Endothelial cell of umbilical vein (primary cell): Measurements from ENCODE around the gene SPARC. TPM values are rescaled to one million over a fixed set of nuclear protein-coding genes. Genes with fewer than 3 reads are reported as not detected.
"Not testable (repeated sequence)": the region's sequence is repeated elsewhere in the genome, so short reads cannot be mapped to it uniquely, and the experiment has no call there.

Experiments
- BruUV-seq: library from RNA; stranded (reverse); fragments of 400-500 nt; replicated peaks from 2 replicates; lab custom pipeline; 2021; lab: Mats Ljungman, UMichigan
- CTCF ChIA-PET: fragments of 300-600, 350-600 bp; sonication (Branson Sonifier 250); formaldehyde crosslinking; loops from one replicate; lab custom pipeline; 2021; ENCODE audit warnings: antibody characterized with exemption, inconsistent platforms; lab: Charles Lee
- POLR2A ChIA-PET: fragments of 300-600, 350-600 bp; sonication (Branson Sonifier 250); formaldehyde crosslinking; loops from one replicate; lab custom pipeline; 2021; ENCODE audit warnings: antibody characterized with exemption, inconsistent platforms; lab: Charles Lee
- DNase-seq: peaks from one replicate; pipeline ENCODE4 v3.0.0-alpha.2; 2011; ENCODE audit warnings: low read depth, low spot score
- FAIRE-seq: peaks from 2 replicates; lab custom pipeline; 2011; peaks lifted over from hg19 to GRCh38; lab: Jason Lieb, UNC
- H2AFZ ChIP-seq: 2 replicates; pipeline ENCODE4 v1.6.0; 2012; ENCODE audit warnings: low read depth, low read length, control low read depth, inconsistent platforms
- H3K27ac ChIP-seq: 2 replicates; pipeline ENCODE4 v1.5.1; 2011; ENCODE audit warnings: low read depth, mild to moderate bottlenecking, control low read depth, low read length, moderate library complexity; ENCODE audit not compliant: insufficient read depth
- H3K27me3 ChIP-seq, 2 experiments: 2 replicates each; pipeline versions ENCODE4 v1.6.0 to v1.6.1; 2011; ENCODE audit warnings: low read length in 2 of 2, mixed read lengths in 1 of 2; ENCODE audit not compliant: control insufficient read depth in 2 of 2, insufficient read depth in 2 of 2
- H3K36me3 ChIP-seq, 2 experiments: 2 replicates in 1 of 2; 3 replicates in 1 of 2; pipeline ENCODE4 v1.5.1; 2011; ENCODE audit warnings: low read length in 2 of 2, mild to moderate bottlenecking in 1 of 2, moderate library complexity in 1 of 2; ENCODE audit not compliant: control insufficient read depth in 2 of 2, insufficient read depth in 2 of 2; ENCODE audit errors: extremely low read depth in 1 of 2
- H3K4me1 ChIP-seq: 3 replicates; pipeline ENCODE4 v1.5.1; 2011; ENCODE audit warnings: mild to moderate bottlenecking, low read length; ENCODE audit not compliant: control insufficient read depth, insufficient read depth; ENCODE audit errors: extremely low read depth
- H3K4me2 ChIP-seq: 2 replicates; pipeline ENCODE4 v1.6.1; 2011; ENCODE audit warnings: low read length, control low read depth, mixed read lengths; ENCODE audit not compliant: insufficient read depth
- H3K4me3 ChIP-seq, 3 experiments: fragments of 200-600 bp in 1 of 3; sonication (generic), shearing (Covaris generic) in 1 of 3; replicated peaks in 1 of 3; 2 replicates each; pipeline ENCODE4 v1.5.1; 2011 to 2016; ENCODE audit warnings: control low read depth in 3 of 3, low read length in 3 of 3, mild to moderate bottlenecking in 2 of 3, inconsistent platforms in 1 of 3, low read depth in 1 of 3, moderate library complexity in 1 of 3; ENCODE audit not compliant: insufficient read depth in 1 of 3
- H3K79me2 ChIP-seq: 2 replicates; pipeline ENCODE4 v1.6.0; 2012; ENCODE audit warnings: low read length, inconsistent platforms; ENCODE audit not compliant: control insufficient read depth, insufficient read depth
- H3K9ac ChIP-seq: replicated peaks from 2 replicates; pipeline ENCODE3; 2011; ENCODE audit warnings: low read length, control low read depth; ENCODE audit not compliant: insufficient read depth; ENCODE audit errors: extremely low read depth
- H3K9me1 ChIP-seq: replicated peaks from 3 replicates; pipeline ENCODE4 v1.6.0; 2011; ENCODE audit warnings: mild to moderate bottlenecking, low read length; ENCODE audit not compliant: control insufficient read depth, insufficient read depth; ENCODE audit errors: extremely low read depth
- H3K9me3 ChIP-seq: replicated peaks from 2 replicates; pipeline ENCODE4 v1.5.1; 2012; ENCODE audit warnings: low read length, inconsistent platforms; ENCODE audit not compliant: control insufficient read depth, insufficient read depth
- H4K20me1 ChIP-seq: replicated peaks from 2 replicates; pipeline ENCODE3; 2011; ENCODE audit warnings: mild to moderate bottlenecking, low read length; ENCODE audit not compliant: control insufficient read depth, insufficient read depth; ENCODE audit errors: extremely low read depth
- EZH2 ChIP-seq: IDR thresholded peaks from 2 replicates; pipeline ENCODE4 v1.6.1; 2012; ENCODE audit warnings: borderline replicate concordance, low read depth, mild to moderate bottlenecking, moderate library complexity, low read length, inconsistent platforms; ENCODE audit not compliant: severe bottlenecking
- FOS ChIP-seq: IDR thresholded peaks from 2 replicates; pipeline ENCODE4 v1.6.1; 2011; ENCODE audit warnings: mild to moderate bottlenecking, low read length, moderate library complexity, borderline replicate concordance; ENCODE audit not compliant: insufficient read depth
- GATA2 ChIP-seq: IDR thresholded peaks from 2 replicates; pipeline ENCODE4 v1.7.0; 2011; ENCODE audit warnings: low read depth, mild to moderate bottlenecking, moderate library complexity, mixed read lengths, low read length; ENCODE audit not compliant: insufficient read length, insufficient read depth
- JUN ChIP-seq: IDR thresholded peaks from 2 replicates; pipeline ENCODE4 v1.6.1; 2011; ENCODE audit warnings: borderline replicate concordance, low read depth; ENCODE audit not compliant: insufficient read length, insufficient read depth
- MYC ChIP-seq: IDR thresholded peaks from one replicate; pipeline ENCODE4 v1.6.1; 2011; ENCODE audit warnings: mild to moderate bottlenecking, low read depth, low read length
- POLR2A ChIP-seq: IDR thresholded peaks from 2 replicates; pipeline ENCODE4 v1.6.1; 2012; ENCODE audit warnings: low read depth, mild to moderate bottlenecking, control low read depth, low read length
- POLR2AphosphoS5 ChIP-seq: IDR thresholded peaks from 2 replicates; pipeline ENCODE4 v1.6.1; 2012; ENCODE audit warnings: low read depth, mild to moderate bottlenecking, control low read depth, low read length, moderate library complexity; ENCODE audit not compliant: insufficient read depth
- dilution Hi-C: fragments of 300-500 bp; cut with MboI; formaldehyde crosslinking; loops from one replicate; pipeline ENCODE4 v1.15.0; 2019; ENCODE audit warnings: low sequenced_read_pairs; ENCODE audit not compliant: extremely low pct_ligation_motif_present
- intact Hi-C: fragments of 100-400 bp; cut with micrococcal nuclease; formaldehyde crosslinking; loops from one replicate; pipeline ENCODE4 v1.10.0; 2022
- polyA plus RNA-seq, 4 experiments: library from polyadenylated mRNA; depleted of rRNA in 3 of 4; stranded (reverse) in 3 of 4; unstranded in 1 of 4; fragments of >200 nt; gene quantifications; 2 replicates each; pipeline versions ENCODE4 v1.2.1 to v1.2.3, GENCODE V29; 2011 to 2012; ENCODE audit warnings: missing spikeins in 1 of 4
- total RNA-seq: library from RNA; stranded (reverse); gene quantifications from 2 replicates; pipeline ENCODE4 v1.2.3, GENCODE V29; 2021
- TF ChIP-seq, protein P1 (sequence below), 2 donors: IDR thresholded peaks; 1 replicate in 1 of 2; 2 replicates in 1 of 2; pipeline ENCODE4 v1.5.1; 2011; ENCODE audit warnings: low read length in 2 of 2, mild to moderate bottlenecking in 2 of 2, moderate library complexity in 2 of 2, control low read depth in 1 of 2, inconsistent platforms in 1 of 2, low read depth in 1 of 2; ENCODE audit not compliant: insufficient read depth in 1 of 2; ENCODE audit errors: extremely low read depth in 1 of 2
- TF ChIP-seq, protein P2 (sequence below): IDR thresholded peaks from 2 replicates; pipeline ENCODE4 v1.6.1; 2011; ENCODE audit not compliant: insufficient read depth, insufficient read length

SPARC gene
- total and polyA plus RNA-seq, 2 donors (not counting 3 experiments of a cell fraction or from before 2014, with no cell fraction given) = 2,962 to 3,114 TPM

DNA sequence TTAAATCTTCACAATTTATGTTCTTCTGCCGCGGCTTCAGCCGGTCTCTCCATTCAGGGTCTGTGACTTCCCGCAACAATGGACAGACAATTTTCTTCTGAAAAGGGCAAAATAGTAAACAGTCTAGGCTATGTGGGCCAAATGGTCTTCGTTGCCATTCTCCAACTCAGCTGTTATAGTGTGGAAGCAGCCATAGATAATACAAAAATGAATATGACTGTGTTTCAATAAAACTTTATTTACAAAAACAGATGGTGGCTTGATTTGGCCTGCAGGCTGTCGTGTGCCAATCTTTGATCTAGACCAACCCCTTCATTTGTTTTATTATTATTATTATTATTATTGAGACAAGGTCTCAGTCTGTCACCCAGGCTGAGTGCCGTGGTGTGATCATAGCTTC lies 43.7 kb upstream of the SPARC start:
- Histone ChIP-seq H3K4me3 (no peak overlapping the region), H3K9me3 (no peaks in the 10 kb centered on the region), H3K36me3 (no peaks in the 10 kb centered on the region), H3K79me2 (no peaks in the 10 kb centered on the region), H3K27ac (no peak overlapping the region), H3K4me2 (no peak overlapping the region), H2AFZ (no peak overlapping the region), H4K20me1 (no peaks in the 10 kb centered on the region), H3K9me1 (no peaks in the 10 kb centered on the region), H3K27me3 (no peaks in the 10 kb centered on the region), H3K4me1 (no peaks in the 10 kb centered on the region), H3K9ac (no peak overlapping the region)
- CTCF ChIA-PET = interaction anchor here (1.2 to 1.4 kb wide), 3 partner anchors 12 to 72 kb away, joined by 3 to 6 read pairs (median 4); partner anchors contain the start of gene G3BP1
- POLR2A ChIA-PET = no interaction called here
- no TSS peak for BruUV-seq
- intact Hi-C loops = no loop called here
- TF ChIP-seq FOS (no peak), MYC (no peak), POLR2A (no peak), GATA2 (no peak), JUN (no peak), POLR2AphosphoS5 (no peak), EZH2 (no peak)
- TF ChIP-seq, protein P1, sequence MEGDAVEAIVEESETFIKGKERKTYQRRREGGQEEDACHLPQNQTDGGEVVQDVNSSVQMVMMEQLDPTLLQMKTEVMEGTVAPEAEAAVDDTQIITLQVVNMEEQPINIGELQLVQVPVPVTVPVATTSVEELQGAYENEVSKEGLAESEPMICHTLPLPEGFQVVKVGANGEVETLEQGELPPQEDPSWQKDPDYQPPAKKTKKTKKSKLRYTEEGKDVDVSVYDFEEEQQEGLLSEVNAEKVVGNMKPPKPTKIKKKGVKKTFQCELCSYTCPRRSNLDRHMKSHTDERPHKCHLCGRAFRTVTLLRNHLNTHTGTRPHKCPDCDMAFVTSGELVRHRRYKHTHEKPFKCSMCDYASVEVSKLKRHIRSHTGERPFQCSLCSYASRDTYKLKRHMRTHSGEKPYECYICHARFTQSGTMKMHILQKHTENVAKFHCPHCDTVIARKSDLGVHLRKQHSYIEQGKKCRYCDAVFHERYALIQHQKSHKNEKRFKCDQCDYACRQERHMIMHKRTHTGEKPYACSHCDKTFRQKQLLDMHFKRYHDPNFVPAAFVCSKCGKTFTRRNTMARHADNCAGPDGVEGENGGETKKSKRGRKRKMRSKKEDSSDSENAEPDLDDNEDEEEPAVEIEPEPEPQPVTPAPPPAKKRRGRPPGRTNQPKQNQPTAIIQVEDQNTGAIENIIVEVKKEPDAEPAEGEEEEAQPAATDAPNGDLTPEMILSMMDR (IDR thresholded peaks at IDR 0.05; ENCODE audit: extremely low read depth in 1 of 2, insufficient read depth in 1 of 2, low read depth in 1 of 2, low read length in 2 of 2) = no peak
- TF ChIP-seq, protein P2, sequence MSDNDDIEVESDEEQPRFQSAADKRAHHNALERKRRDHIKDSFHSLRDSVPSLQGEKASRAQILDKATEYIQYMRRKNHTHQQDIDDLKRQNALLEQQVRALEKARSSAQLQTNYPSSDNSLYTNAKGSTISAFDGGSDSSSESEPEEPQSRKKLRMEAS = no peak
- no peak for DNase-seq
- FAIRE-seq = no peak
- dilution Hi-C loops = no loop called here

DNA sequence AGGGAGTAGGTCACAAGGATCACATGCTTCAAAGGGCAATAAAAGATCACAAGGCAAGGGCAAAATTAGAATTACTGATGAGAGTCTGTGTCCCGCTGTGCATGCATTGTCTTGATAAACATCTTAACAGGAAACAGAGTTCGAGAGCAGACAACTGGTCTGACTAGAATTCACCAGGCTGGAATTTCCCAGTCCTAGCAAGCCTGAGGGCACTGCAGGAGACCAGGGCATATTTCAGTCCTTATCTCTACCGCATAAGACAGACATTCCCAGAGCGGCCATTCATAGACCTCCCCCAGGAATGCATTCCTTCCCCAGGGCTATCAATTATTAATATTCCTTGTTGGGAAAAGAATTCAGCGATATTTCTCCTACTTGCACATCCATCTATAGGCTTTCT lies 42.9 kb upstream of the SPARC start:
- dilution Hi-C loops, POLR2A ChIA-PET, intact Hi-C loops, H3K9me1 ChIP-seq, H3K4me1 ChIP-seq, H3K9me3 ChIP-seq, H3K79me2 ChIP-seq, H3K9ac ChIP-seq, H4K20me1 ChIP-seq, DNase-seq, H3K27me3 ChIP-seq, H3K27ac ChIP-seq, H3K4me3 ChIP-seq, H3K4me2 ChIP-seq, H2AFZ ChIP-seq, FAIRE-seq, H3K36me3 ChIP-seq, BruUV-seq: not testable (repeated sequence)
- CTCF ChIA-PET = interaction anchor here (0.9 kb wide), 1 partner anchor 9 kb away, joined by 4 read pairs; no protein-coding TSS in a partner anchor
